HTR-8/SVneo (cell line): ENCODE results near the gene HJURP.

Experiments
- DNase-seq: peaks from one replicate; pipeline ENCODE4 v3.0.0; 2011; ENCODE audit warnings: low spot score, mixed read lengths; ENCODE audit not compliant: insufficient read length
- FAIRE-seq: peaks from 2 replicates; lab custom pipeline; 2011; peaks lifted over from hg19 to GRCh38; lab: Jason Lieb, UNC

Gene HJURP

GRCh38 chr2:233817361-233817911 lies 36.9 kb downstream of the HJURP start:
- FAIRE-seq (no peak), DNase-seq (no peak)

- DNase-seq (no peak), FAIRE-seq (no peak)
Measured at GRCh38 chr2:233816771-233817170, 37.6 kb downstream of the HJURP start.

GRCh38 chr2:233816334-233816733 lies 38.0 kb downstream of the HJURP start:
- DNase-seq, result no peak
- no peak for FAIRE-seq

GRCh38 chr2:233815861-233816260 lies 38.5 kb downstream of the HJURP start:
- DNase-seq (no peak), FAIRE-seq (no peak)

GRCh38 chr2:233814056-233814835 lies 40.1 kb downstream of the HJURP start:
- DNase-seq (no peak), FAIRE-seq (no peak)

- no peak for DNase-seq
- FAIRE-seq, result no peak
Measured at GRCh38 chr2:233813236-233814055, 40.9 kb downstream of the HJURP start.

- DNase-seq (no peak), FAIRE-seq (no peak)
Measured at GRCh38 chr2:233811732-233812131, 42.6 kb downstream of the HJURP start.

- DNase-seq, result no peak
- FAIRE-seq, result no peak
Measured at GRCh38 chr2:233811087-233811486, 43.2 kb downstream of the HJURP start.

- no peak for FAIRE-seq
- DNase-seq, result no peak
Measured at GRCh38 chr2:233810385-233810784, 44.0 kb downstream of the HJURP start.

GRCh38 chr2:233807966-233808935 lies 46.1 kb downstream of the HJURP start:
- DNase-seq (no peak), FAIRE-seq (no peak)

GRCh38 chr2:233807215-233807865 lies 47.0 kb downstream of the HJURP start:
- FAIRE-seq (peak; percentile 74), DNase-seq (no peak)

GRCh38 chr2:233803994-233804393 lies 50.3 kb downstream of the HJURP start:
- no peak for FAIRE-seq

GRCh38 chr2:233803292-233803911 lies 50.9 kb downstream of the HJURP start:
- FAIRE-seq (no peak), DNase-seq (no peak)

More at GRCh38 chr2:233803994-233804393, 50.3 kb downstream of the HJURP start:
- no peak for DNase-seq

GRCh38 chr2:233802132-233802815 lies 52.1 kb downstream of the HJURP start:
- no peak for DNase-seq
- FAIRE-seq, result no peak

GRCh38 chr2:233801357-233802131 lies 52.8 kb downstream of the HJURP start:
- DNase-seq, result no peak
- FAIRE-seq, result no peak

GRCh38 chr2:233800208-233800607 lies 54.1 kb downstream of the HJURP start:
- FAIRE-seq (no peak), DNase-seq (no peak)

- FAIRE-seq, result peak; percentile 26
- no peak for DNase-seq
Measured at GRCh38 chr2:233799716-233800115, 54.6 kb downstream of the HJURP start.
